Measurements from ENCODE around the gene FMO3.

The FMO3 gene

DNA sequence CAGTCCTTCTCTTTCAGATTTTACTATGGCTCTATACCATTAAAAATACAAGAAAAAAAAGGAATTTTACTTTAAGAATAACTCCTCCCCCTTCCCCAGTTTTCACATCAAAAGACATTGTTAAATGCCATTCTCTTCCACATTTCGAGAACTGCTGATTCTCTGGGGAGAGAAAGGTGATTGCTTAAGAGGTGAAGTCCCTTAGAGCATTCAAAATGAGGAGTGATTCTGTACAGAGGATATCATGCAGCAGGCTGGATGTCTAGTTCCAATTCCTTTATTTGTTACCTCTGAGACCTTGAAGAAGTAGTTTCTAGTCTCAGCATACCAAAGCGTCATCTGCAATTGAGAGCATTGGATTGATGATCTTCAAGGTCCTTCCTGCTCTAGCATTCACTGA is 46.9 kb downstream of the FMO3 start:
- no peak overlapping the region for H3K9ac ChIP-seq
- H3K36me3 ChIP-seq (ENCODE audit: insufficient read depth): no peaks in the 10 kb centered on the region
- no peaks in the 10 kb centered on the region for H3K27me3 ChIP-seq (ENCODE audit: insufficient read depth, low read depth)
- H3K4me1 ChIP-seq (ENCODE audit: low read depth, poor library complexity, severe bottlenecking): no peaks in the 10 kb centered on the region
- TF ChIP-seq, protein P1, sequence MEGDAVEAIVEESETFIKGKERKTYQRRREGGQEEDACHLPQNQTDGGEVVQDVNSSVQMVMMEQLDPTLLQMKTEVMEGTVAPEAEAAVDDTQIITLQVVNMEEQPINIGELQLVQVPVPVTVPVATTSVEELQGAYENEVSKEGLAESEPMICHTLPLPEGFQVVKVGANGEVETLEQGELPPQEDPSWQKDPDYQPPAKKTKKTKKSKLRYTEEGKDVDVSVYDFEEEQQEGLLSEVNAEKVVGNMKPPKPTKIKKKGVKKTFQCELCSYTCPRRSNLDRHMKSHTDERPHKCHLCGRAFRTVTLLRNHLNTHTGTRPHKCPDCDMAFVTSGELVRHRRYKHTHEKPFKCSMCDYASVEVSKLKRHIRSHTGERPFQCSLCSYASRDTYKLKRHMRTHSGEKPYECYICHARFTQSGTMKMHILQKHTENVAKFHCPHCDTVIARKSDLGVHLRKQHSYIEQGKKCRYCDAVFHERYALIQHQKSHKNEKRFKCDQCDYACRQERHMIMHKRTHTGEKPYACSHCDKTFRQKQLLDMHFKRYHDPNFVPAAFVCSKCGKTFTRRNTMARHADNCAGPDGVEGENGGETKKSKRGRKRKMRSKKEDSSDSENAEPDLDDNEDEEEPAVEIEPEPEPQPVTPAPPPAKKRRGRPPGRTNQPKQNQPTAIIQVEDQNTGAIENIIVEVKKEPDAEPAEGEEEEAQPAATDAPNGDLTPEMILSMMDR (conservative IDR thresholded peaks at IDR 0.05; ENCODE audit: low read depth, low read length): no peak
- H4K20me1 ChIP-seq (ENCODE audit: insufficient read depth): no peaks in the 10 kb centered on the region
- no peak overlapping the region for H2AFZ ChIP-seq (ENCODE audit: low read depth)
- H3K4me3 ChIP-seq (IDR thresholded peaks at IDR 0.05; ENCODE audit: insufficient read depth, low read depth, low read length): no peak overlapping the region
- no peak overlapping the region for H3K27ac ChIP-seq
- no peaks in the 10 kb centered on the region for H3K79me2 ChIP-seq (ENCODE audit: insufficient read depth, low read depth)
- H3K4me2 ChIP-seq: no peak overlapping the region

DNA sequence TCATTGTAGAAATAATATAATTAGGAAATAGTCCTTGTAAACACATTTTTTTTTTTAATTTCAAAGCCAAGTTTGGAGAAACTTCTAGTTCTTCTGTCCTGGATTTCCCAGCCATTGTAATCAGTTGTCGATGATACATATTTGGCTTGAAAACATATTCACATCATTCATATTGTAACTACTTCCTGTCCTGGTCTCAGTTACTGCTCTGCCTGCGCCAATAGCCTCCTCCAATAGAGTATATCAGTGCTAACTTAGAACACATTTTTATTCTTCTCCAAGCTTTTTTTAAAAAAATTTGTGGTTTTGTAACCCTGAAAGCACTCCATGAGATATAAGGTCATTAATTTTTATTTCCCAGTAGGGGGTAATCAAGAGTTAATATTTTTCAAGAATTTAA is 48.3 kb downstream of the FMO3 start:
- Histone ChIP-seq H3K27ac (no peak overlapping the region), H3K36me3 (ENCODE audit: insufficient read depth) (no peaks in the 10 kb centered on the region), H3K79me2 (ENCODE audit: insufficient read depth, low read depth) (no peaks in the 10 kb centered on the region), H3K9ac (no peak overlapping the region), H4K20me1 (ENCODE audit: insufficient read depth) (no peaks in the 10 kb centered on the region), H3K4me1 (ENCODE audit: low read depth, poor library complexity, severe bottlenecking) (no peaks in the 10 kb centered on the region), H3K4me2 (no peak overlapping the region), H3K4me3 (IDR thresholded peaks at IDR 0.05; ENCODE audit: insufficient read depth, low read depth, low read length) (no peak overlapping the region), H3K27me3 (ENCODE audit: insufficient read depth, low read depth) (no peaks in the 10 kb centered on the region), H2AFZ (ENCODE audit: low read depth) (no peak overlapping the region)
- TF ChIP-seq, protein P1 (conservative IDR thresholded peaks at IDR 0.05; ENCODE audit: low read depth, low read length): no peak

DNA sequence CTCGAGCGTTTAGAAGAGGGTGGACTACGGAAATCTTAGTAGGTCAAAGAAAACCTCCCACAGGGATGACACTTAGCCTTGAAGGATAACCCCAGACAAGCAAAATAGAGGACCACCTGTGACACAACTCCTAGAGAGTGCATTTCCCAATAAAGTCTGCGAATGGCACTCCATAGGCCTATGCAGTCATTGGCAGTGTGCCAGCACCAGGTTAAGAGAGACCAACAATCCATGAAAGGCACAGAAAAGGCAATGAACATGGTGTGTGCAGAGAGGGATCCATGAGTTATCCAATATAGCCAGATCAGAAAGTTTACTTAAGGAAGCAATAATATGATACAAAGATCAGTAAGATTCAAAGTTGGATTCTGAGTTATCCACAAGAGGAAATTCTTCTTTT is 49.2 kb downstream of the FMO3 start:
- Histone ChIP-seq H4K20me1 (ENCODE audit: insufficient read depth) (no peaks in the 10 kb centered on the region), H2AFZ (ENCODE audit: low read depth) (no peak overlapping the region), H3K9ac (no peak overlapping the region), H3K27ac (no peak overlapping the region), H3K4me3 (IDR thresholded peaks at IDR 0.05; ENCODE audit: insufficient read depth, low read depth, low read length) (no peak overlapping the region), H3K36me3 (ENCODE audit: insufficient read depth) (no peaks in the 10 kb centered on the region), H3K4me1 (ENCODE audit: low read depth, poor library complexity, severe bottlenecking) (no peaks in the 10 kb centered on the region), H3K27me3 (ENCODE audit: insufficient read depth, low read depth) (no peaks in the 10 kb centered on the region), H3K4me2 (no peak overlapping the region), H3K79me2 (ENCODE audit: insufficient read depth, low read depth) (no peaks in the 10 kb centered on the region)
- TF ChIP-seq, protein P1 (conservative IDR thresholded peaks at IDR 0.05; ENCODE audit: low read depth, low read length): no peak

DNA sequence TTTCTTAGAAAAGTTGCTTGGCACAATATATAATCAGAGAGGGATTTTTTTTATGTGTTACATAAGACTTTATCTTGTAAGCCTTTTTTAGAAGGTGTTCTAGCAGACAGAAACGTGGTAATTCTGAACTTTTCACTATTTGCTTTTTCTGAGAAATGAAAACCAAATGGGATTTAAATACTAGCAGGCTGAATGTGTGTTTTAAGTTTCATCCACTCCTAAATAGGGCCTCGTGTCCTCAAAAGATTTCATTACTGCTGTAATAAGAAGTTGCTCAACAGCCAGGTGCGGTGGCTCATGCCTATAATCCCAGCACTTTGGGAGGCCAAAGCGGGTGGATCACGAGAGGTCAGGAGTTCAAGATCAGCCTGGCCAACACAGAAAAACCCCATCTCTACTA is 49.7 kb downstream of the FMO3 start:
- no peaks in the 10 kb centered on the region for H4K20me1 ChIP-seq (ENCODE audit: insufficient read depth)
- H2AFZ ChIP-seq (ENCODE audit: low read depth): no peak overlapping the region
- no peak overlapping the region for H3K9ac ChIP-seq
- H3K4me2 ChIP-seq: no peak overlapping the region
- no peaks in the 10 kb centered on the region for H3K27me3 ChIP-seq (ENCODE audit: insufficient read depth, low read depth)
- TF ChIP-seq, protein P1 (conservative IDR thresholded peaks at IDR 0.05; ENCODE audit: low read depth, low read length): no peak
- no peaks in the 10 kb centered on the region for H3K4me1 ChIP-seq (ENCODE audit: low read depth, poor library complexity, severe bottlenecking)
- no peaks in the 10 kb centered on the region for H3K36me3 ChIP-seq (ENCODE audit: insufficient read depth)
- no peak overlapping the region for H3K4me3 ChIP-seq (IDR thresholded peaks at IDR 0.05; ENCODE audit: insufficient read depth, low read depth, low read length)
- no peaks in the 10 kb centered on the region for H3K79me2 ChIP-seq (ENCODE audit: insufficient read depth, low read depth)
- H3K27ac ChIP-seq: no peak overlapping the region
